Activated CD4-positive, alpha-beta memory T cell treated with anti-CD3 and anti-CD28 coated beads, Interleukin-2, amount 10 ng/mL, durations not matched to agents 7 days and 5 days (primary cell): ENCODE data around the gene CCDC159. TPM values are rescaled to one million over a fixed set of nuclear protein-coding genes. Genes with fewer than 3 reads are reported as not detected.
"Not testable (repeated sequence)": the region's sequence is repeated elsewhere in the genome, so short reads cannot be mapped to it uniquely, and the experiment has no call there.

ENCODE experiments used
- CTCF ChIA-PET: fragments of 350-600 bp; sonication (Branson Sonifier 250); formaldehyde crosslinking; loops from one replicate; lab custom pipeline; 2021; ENCODE audit warnings: antibody characterized with exemption, inconsistent platforms; lab: Charles Lee
- POLR2A ChIA-PET: fragments of 350-600 bp; sonication (Branson Sonifier 250); formaldehyde crosslinking; loops from one replicate; lab custom pipeline; 2021; ENCODE audit warnings: antibody characterized with exemption; lab: Charles Lee
- DNase-seq: peaks from one replicate; pipeline ENCODE4 v3.0.0-alpha.2; 2020
- H3K27ac Mint-ChIP-seq: one replicate; pipeline ENCODE4 v1.8.0; 2021; ENCODE audit warnings: mild to moderate bottlenecking, mixed read lengths
- H3K27me3 Mint-ChIP-seq: one replicate; pipeline ENCODE4 v1.8.0; 2021; ENCODE audit warnings: mixed read lengths
- H3K36me3 Mint-ChIP-seq: one replicate; pipeline ENCODE4 v1.8.0; 2021; ENCODE audit warnings: low read depth, mixed read lengths
- H3K4me1 Mint-ChIP-seq: one replicate; pipeline ENCODE4 v1.8.0; 2021; ENCODE audit warnings: mixed read lengths
- H3K4me3 Mint-ChIP-seq: one replicate; pipeline ENCODE4 v1.8.0; 2021; ENCODE audit warnings: mild to moderate bottlenecking, mixed read lengths
- H3K9me3 Mint-ChIP-seq: one replicate; pipeline ENCODE4 v1.8.0; 2021; ENCODE audit warnings: mixed read lengths
- total RNA-seq, 2 experiments: library from RNA; stranded (reverse); gene quantifications; one replicate each; pipeline ENCODE4 v1.2.3, GENCODE V29; 2021

CCDC159 gene
- total RNA-seq, 2 experiments from 2014 or later: 24.0 to 24.7 TPM

DNA sequence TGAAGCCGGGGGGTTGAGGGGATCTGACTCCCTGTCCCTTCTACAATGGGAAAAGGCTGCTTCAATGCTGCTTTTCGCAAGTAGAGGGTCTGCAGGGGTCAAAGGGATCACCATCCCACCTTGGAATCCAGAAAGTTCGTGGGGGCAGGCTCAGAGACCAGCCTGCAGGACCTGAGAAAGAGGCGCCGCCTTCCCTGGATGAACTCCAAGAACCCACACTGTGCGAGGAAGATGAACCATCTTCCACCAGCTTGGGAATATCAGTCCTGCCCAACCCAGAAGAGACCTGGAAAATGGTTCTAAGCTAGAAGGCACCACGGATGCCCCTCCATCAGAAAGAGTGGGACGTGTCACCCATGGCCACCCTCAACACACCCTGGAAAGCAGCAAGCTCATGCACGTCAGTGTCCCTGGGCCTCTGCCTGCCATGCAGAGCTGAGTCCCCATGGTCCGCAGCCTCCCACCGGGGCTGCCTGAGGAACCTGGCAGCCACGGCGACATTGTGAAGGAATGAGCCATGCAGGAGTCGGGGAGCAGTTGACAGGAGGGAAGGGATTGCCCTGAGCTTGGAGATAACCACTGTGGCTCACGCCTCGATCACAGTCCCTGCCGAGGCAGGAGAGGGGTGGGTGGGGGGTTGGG is 21.4 kb upstream of the CCDC159 start:
- DNase-seq: no peak
- H3K4me3 Mint-ChIP-seq: no peak overlapping the region
- H3K4me1 Mint-ChIP-seq: peaks cover 23% of the 10 kb centered on the region
- peak overlapping the region; percentile 92 for H3K27ac Mint-ChIP-seq
- no peaks in the 10 kb centered on the region for H3K9me3 Mint-ChIP-seq
- peaks cover 6% of the 10 kb centered on the region for H3K36me3 Mint-ChIP-seq
- ChIA-PET POLR2A (interaction anchor here (0.7 to 2.6 kb wide), 6 partner anchors 12 to 170 kb away, joined by 3 to 9 read pairs (median 4); partner anchors contain the start of genes CCDC159, RAB3D, SPC24 and TMEM205), CTCF (interaction anchor here (0.6 to 1.6 kb wide), 2 partner anchors 56 to 426 kb away, joined by 5 to 8 read pairs; no protein-coding TSS in a partner anchor)
- peaks cover 5% of the 10 kb centered on the region for H3K27me3 Mint-ChIP-seq

GRCh38 chr19:11325544-11325943 is 20.8 kb upstream of the CCDC159 start:
- Mint-ChIP-seq H3K4me1 (peaks cover 23% of the 10 kb centered on the region), H3K27ac (no peak overlapping the region), H3K36me3 (peaks cover 6% of the 10 kb centered on the region), H3K9me3 (no peaks in the 10 kb centered on the region), H3K27me3 (peaks cover 5% of the 10 kb centered on the region), H3K4me3 (no peak overlapping the region)
- no peak for DNase-seq
- CTCF ChIA-PET: interaction anchor here (1.6 kb wide), 1 partner anchor 56 kb away, joined by 8 read pairs; no protein-coding TSS in a partner anchor
- POLR2A ChIA-PET: interaction anchor here (1.3 to 1.7 kb wide), 2 partner anchors 56 to 170 kb away, joined by 4 to 9 read pairs; partner anchors contain the start of gene SPC24

DNA sequence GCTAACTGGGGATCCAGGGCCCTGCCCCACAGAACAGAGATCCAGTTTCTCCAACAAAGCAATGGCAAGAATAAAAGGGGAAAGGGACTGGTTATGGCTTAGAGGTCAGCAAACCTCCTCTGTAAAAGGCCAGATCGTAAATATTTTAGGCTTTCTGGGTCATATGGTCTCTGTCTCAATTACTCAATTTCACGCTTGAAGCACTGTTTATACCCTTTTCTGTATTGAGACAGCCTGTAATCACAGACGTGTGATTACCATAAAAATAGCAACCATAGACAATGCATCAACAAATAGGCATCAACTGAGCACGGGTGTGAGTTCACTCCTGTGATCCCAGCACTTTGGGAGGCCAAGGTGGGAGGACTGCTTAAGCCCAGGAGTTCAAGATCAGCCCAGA is 16.2 kb upstream of the CCDC159 start:
- H3K27ac Mint-ChIP-seq: no peak overlapping the region
- peaks cover 3% of the 10 kb centered on the region for H3K4me1 Mint-ChIP-seq
- H3K4me3 Mint-ChIP-seq: no peak overlapping the region
- CTCF ChIA-PET: no interaction called here
- no peaks in the 10 kb centered on the region for H3K9me3 Mint-ChIP-seq
- POLR2A ChIA-PET: no interaction called here
- no peak for DNase-seq
- peaks cover 6% of the 10 kb centered on the region for H3K36me3 Mint-ChIP-seq
- H3K27me3 Mint-ChIP-seq: no peaks in the 10 kb centered on the region

GRCh38 chr19:11331502-11331901 is 14.8 kb upstream of the CCDC159 start:
- POLR2A ChIA-PET: no interaction called here
- Mint-ChIP-seq H3K4me3 (no peak overlapping the region), H3K27ac (no peak overlapping the region), H3K9me3 (no peaks in the 10 kb centered on the region), H3K4me1 (no peaks in the 10 kb centered on the region), H3K36me3 (peaks cover 14% of the 10 kb centered on the region), H3K27me3 (no peaks in the 10 kb centered on the region)
- CTCF ChIA-PET: interaction anchor here (0.9 kb wide), 1 partner anchor 151 kb away, joined by 3 read pairs; no protein-coding TSS in a partner anchor
- DNase-seq: no peak

- Mint-ChIP-seq H3K27ac (no peak overlapping the region), H3K9me3 (no peaks in the 10 kb centered on the region), H3K4me3 (no peak overlapping the region), H3K4me1 (peaks cover 11% of the 10 kb centered on the region), H3K36me3 (peaks cover 15% of the 10 kb centered on the region), H3K27me3 (no peaks in the 10 kb centered on the region)
- CTCF ChIA-PET: interaction anchor here (0.9 to 1.0 kb wide), 2 partner anchors 8 to 9 kb away, joined by 3 to 4 read pairs; no protein-coding TSS in a partner anchor
- POLR2A ChIA-PET: no interaction called here
- no peak for DNase-seq
Observed at GRCh38 chr19:11332822-11333221, 13.5 kb upstream of the CCDC159 start.

- Mint-ChIP-seq H3K4me1 (peaks cover 19% of the 10 kb centered on the region), H3K36me3 (peaks cover 15% of the 10 kb centered on the region)
- CTCF ChIA-PET: interaction anchor here (1.0 kb wide), 1 partner anchor 10 kb away, joined by 3 read pairs; no protein-coding TSS in a partner anchor
- POLR2A ChIA-PET, H3K27ac Mint-ChIP-seq, H3K4me3 Mint-ChIP-seq, H3K9me3 Mint-ChIP-seq, DNase-seq, H3K27me3 Mint-ChIP-seq: not testable (repeated sequence)
Observed at GRCh38 chr19:11333838-11334237, 12.5 kb upstream of the CCDC159 start.

DNA sequence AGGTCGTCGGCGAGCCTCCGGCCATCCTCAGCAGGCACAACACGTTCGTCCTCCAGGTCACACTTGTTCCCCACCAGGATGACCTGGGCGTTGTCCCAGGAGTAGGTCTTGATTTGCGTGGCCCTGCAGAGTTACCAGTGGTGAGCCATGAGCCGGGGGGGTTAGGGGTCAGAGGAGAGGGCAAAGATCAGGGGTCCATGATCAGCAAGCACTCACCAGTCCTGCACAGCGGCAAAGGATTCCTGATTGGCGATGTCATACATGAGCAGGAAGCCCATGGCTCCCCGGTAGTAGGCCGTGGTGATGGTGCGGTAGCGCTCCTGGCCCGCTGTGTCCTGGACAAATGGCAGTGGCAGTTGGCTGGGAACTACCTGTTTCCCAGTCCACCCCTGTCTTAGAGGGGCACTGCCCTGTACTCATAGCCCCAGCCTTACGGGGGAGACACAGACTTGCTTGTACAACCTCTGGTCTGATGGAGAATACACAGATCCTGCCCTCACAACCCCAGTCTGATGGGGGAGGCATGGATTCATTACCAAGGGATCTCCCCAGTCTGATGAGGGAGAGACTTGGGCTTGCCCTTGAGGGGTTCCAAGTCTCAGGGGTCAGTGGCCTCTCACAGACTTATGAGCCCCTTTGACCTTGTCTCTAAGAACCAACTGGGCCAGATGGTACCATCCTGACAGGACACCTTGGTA is 10.7 kb upstream of the CCDC159 start:
- peaks cover 15% of the 10 kb centered on the region for H3K36me3 Mint-ChIP-seq
- H3K9me3 Mint-ChIP-seq: no peaks in the 10 kb centered on the region
- DNase-seq: no peak
- H3K4me3 Mint-ChIP-seq: no peak overlapping the region
- H3K4me1 Mint-ChIP-seq: peaks cover 25% of the 10 kb centered on the region
- H3K27me3 Mint-ChIP-seq: no peaks in the 10 kb centered on the region
- H3K27ac Mint-ChIP-seq: no peak overlapping the region
- POLR2A ChIA-PET: interaction anchor here (0.6 kb wide), 1 partner anchor 54 kb away, joined by 3 read pairs; no protein-coding TSS in a partner anchor
- CTCF ChIA-PET: no interaction called here

- peaks cover 25% of the 10 kb centered on the region for H3K4me1 Mint-ChIP-seq
- H3K9me3 Mint-ChIP-seq: no peaks in the 10 kb centered on the region
- H3K36me3 Mint-ChIP-seq: peaks cover 15% of the 10 kb centered on the region
- POLR2A ChIA-PET: interaction anchor here (0.5 to 2.2 kb wide), 3 partner anchors 13 to 44 kb away, joined by 3 to 6 read pairs (median 4); no protein-coding TSS in a partner anchor
- no peaks in the 10 kb centered on the region for H3K27me3 Mint-ChIP-seq
- H3K4me3 Mint-ChIP-seq: peak overlapping the region; percentile 16
- CTCF ChIA-PET: interaction anchor here (0.6 to 0.8 kb wide), 2 partner anchors 13 to 181 kb away, joined by 3 read pairs; partner anchors contain the start of gene SPC24
- no peak for DNase-seq
- no peak overlapping the region for H3K27ac Mint-ChIP-seq
Observed at GRCh38 chr19:11337080-11337479, 9.2 kb upstream of the CCDC159 start.

GRCh38 chr19:11338121-11338520 is 8.2 kb upstream of the CCDC159 start:
- no peak overlapping the region for H3K4me3 Mint-ChIP-seq
- H3K27me3 Mint-ChIP-seq: no peaks in the 10 kb centered on the region
- H3K4me1 Mint-ChIP-seq: peaks cover 25% of the 10 kb centered on the region
- H3K27ac Mint-ChIP-seq: no peak overlapping the region
- POLR2A ChIA-PET: interaction anchor here (1.3 to 2.2 kb wide), 2 partner anchors 36 to 43 kb away, joined by 4 to 6 read pairs; partner anchors contain the start of gene SWSAP1
- DNase-seq: no peak
- CTCF ChIA-PET: no interaction called here
- H3K36me3 Mint-ChIP-seq: peaks cover 15% of the 10 kb centered on the region
- H3K9me3 Mint-ChIP-seq: no peaks in the 10 kb centered on the region

- Mint-ChIP-seq H3K4me1 (peaks cover 25% of the 10 kb centered on the region), H3K27me3 (no peaks in the 10 kb centered on the region), H3K27ac (no peak overlapping the region), H3K36me3 (peaks cover 13% of the 10 kb centered on the region), H3K4me3 (peak overlapping the region; percentile 70), H3K9me3 (no peaks in the 10 kb centered on the region)
- ChIA-PET CTCF (interaction anchor here (1.4 kb wide), 1 partner anchor 43 kb away, joined by 4 read pairs; no protein-coding TSS in a partner anchor), POLR2A (interaction anchor here (1.3 to 2.2 kb wide), 3 partner anchors 15 to 43 kb away, joined by 4 to 6 read pairs (median 4); partner anchors contain the start of gene SWSAP1)
- no peak for DNase-seq
Observed at GRCh38 chr19:11338569-11339253, 7.6 kb upstream of the CCDC159 start.

- CTCF ChIA-PET: interaction anchor here (0.6 to 1.4 kb wide), 6 partner anchors 35 to 395 kb away, joined by 3 to 4 read pairs (median 4); partner anchors contain the start of genes ODAD3, PRKCSH and SWSAP1
- Mint-ChIP-seq H3K27ac (no peak within 1 kb of the TSS), H3K27me3 (no peaks in the 10 kb centered on the region), H3K9me3 (no peaks in the 10 kb centered on the region), H3K36me3 (peaks cover 13% of the 10 kb centered on the region), H3K4me3 (peak within 1 kb of the TSS; percentile 70), H3K4me1 (peaks cover 28% of the 10 kb centered on the region)
- POLR2A ChIA-PET: interaction anchor here (1.2 to 1.4 kb wide), 4 partner anchors 9 to 36 kb away, joined by 4 to 9 read pairs (median 5); partner anchors contain the start of gene SWSAP1
- DNase-seq: peak; percentile 84
Observed at GRCh38 chr19:11339254-11340098, 6.8 kb upstream of the CCDC159 start, which contains the start of gene RAB3D. RAB3D (minus strand) TSS chr19:11339657; CDS start chr19:11337399, 2,258 bp downstream.
